Colonic mucosa (tissue), 4 donors: ENCODE measurements around the gene BTG1. TPM values are rescaled to one million over a fixed set of nuclear protein-coding genes. Genes with fewer than 3 reads are reported as not detected.
A peak's percentile ranks its signal among the peaks of the same experiment; 100 is the strongest.
"Not testable (repeated sequence)": the region's sequence is repeated elsewhere in the genome, so short reads cannot be mapped to it uniquely, and the experiment has no call there.

ENCODE experiments used
- DNase-seq: peaks from one replicate; pipeline ENCODE4 v3.0.0-alpha.2; 2020
- H3K27ac ChIP-seq: fragments of 200-600 bp; one replicate; pipeline ENCODE4 v1.8.0; 2021
- H3K27me3 ChIP-seq: fragments of 200-600 bp; one replicate; pipeline ENCODE4 v1.8.0; 2021
- H3K36me3 ChIP-seq: fragments of 200-600 bp; one replicate; pipeline ENCODE4 v1.8.0; 2021
- H3K4me1 ChIP-seq: fragments of 200-600 bp; one replicate; pipeline ENCODE4 v1.8.0; 2021; ENCODE audit warnings: mild to moderate bottlenecking
- H3K4me3 ChIP-seq: fragments of 200-600 bp; one replicate; pipeline ENCODE4 v1.8.0; 2021
- H3K9ac ChIP-seq, 2 donors: one replicate each; pipeline ENCODE4 v1.7.0; 2013; ENCODE audit warnings: control low read depth in 2 of 2, low read depth in 2 of 2, low read length in 2 of 2
- H3K9me3 ChIP-seq: fragments of 200-600 bp; one replicate; pipeline ENCODE4 v1.8.0; 2021
- intact Hi-C: fragments of 100-400 bp; cut with DNase I; formaldehyde crosslinking; loops from one replicate; pipeline ENCODE4 v1.14.1; 2022
- total RNA-seq, 2 donors: library from RNA; stranded (reverse); fragmentation: NEBNext Ultra II Directional in 1 of 2; extraction: Animal tissue kit (Norgen Biotek cat#: 25700) in 1 of 2; gene quantifications; one replicate each; pipeline ENCODE4 v1.2.1, GENCODE V29; 2021
- TF ChIP-seq, protein P1 (sequence below): fragments of 200-600 bp; IDR thresholded peaks from one replicate; pipeline ENCODE4 v1.8.0; 2022; ENCODE audit warnings: antibody characterized with exemption, mild to moderate bottlenecking
- donor health status: healthy.
- donor health status: DM: no; HTN: no; CAD: no.
- donor health status: DM: no; HTN: no; CAD: no.

Gene BTG1
- total RNA-seq, 2 donors from 2014 or later: 87.1 to 152 TPM

DNA sequence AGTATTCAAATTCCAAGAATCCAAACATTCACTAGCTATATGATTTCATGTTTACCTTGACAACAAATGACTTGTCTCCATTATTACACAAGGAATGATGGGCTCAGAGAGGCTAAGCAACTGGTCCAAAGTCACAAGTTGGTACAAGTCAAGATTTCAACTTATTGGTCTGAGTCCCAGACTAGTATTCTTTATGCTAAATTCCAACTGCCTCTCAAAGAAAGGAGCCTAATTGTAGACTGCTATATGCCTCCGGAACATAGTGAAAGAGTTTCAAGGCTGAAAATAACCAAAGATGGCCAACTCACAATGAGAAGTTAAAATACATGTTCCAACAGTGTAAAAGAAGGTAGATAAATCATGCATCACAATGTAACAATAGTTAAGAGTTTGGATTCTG, 7.5 kb downstream of the BTG1 start:
- Histone ChIP-seq H3K9ac (no peak overlapping the region), H3K27me3 (no peaks in the 10 kb centered on the region), H3K9me3 (no peaks in the 10 kb centered on the region), H3K4me3 (no peak overlapping the region), H3K4me1 (peaks cover 25% of the 10 kb centered on the region), H3K27ac (peak overlapping the region; percentile 68), H3K36me3 (no peaks in the 10 kb centered on the region)
- TF ChIP-seq, protein P1, sequence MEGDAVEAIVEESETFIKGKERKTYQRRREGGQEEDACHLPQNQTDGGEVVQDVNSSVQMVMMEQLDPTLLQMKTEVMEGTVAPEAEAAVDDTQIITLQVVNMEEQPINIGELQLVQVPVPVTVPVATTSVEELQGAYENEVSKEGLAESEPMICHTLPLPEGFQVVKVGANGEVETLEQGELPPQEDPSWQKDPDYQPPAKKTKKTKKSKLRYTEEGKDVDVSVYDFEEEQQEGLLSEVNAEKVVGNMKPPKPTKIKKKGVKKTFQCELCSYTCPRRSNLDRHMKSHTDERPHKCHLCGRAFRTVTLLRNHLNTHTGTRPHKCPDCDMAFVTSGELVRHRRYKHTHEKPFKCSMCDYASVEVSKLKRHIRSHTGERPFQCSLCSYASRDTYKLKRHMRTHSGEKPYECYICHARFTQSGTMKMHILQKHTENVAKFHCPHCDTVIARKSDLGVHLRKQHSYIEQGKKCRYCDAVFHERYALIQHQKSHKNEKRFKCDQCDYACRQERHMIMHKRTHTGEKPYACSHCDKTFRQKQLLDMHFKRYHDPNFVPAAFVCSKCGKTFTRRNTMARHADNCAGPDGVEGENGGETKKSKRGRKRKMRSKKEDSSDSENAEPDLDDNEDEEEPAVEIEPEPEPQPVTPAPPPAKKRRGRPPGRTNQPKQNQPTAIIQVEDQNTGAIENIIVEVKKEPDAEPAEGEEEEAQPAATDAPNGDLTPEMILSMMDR: no peak
- DNase-seq: no peak
- intact Hi-C loops: no loop called here

DNA sequence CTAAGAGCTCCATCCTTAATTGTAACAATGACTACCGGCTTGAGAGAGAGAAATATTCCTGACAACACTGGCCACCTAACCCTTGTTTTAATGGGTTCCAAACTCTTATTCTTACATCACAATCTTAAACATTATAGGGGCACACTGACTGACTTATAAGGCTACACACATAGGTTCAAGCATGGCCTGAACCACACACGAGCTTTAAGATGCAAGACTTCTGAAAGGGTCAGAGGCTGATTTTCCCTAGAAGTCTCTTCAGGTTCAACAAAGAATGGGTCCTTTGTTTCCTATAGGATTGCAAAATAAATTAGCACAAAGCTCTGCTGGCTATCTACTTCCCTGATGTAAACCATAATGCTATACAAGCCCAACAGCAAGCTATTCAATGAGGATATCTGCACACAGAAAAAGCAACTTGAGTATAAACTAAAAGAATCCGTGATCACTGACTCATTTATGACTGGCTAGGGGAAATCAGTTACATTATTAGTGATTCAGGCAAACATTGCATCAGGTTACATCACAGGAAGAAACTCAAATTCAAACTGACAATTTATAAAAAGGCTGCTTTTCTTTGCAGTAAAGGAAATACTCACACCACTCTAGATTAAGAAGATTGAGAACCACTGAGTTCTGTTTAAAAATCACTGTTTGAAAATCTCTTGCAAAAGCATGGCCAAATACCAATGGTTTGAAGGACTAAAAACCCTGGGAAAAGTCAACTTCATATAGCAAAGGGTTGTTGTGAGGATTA, 8.5 kb downstream of the BTG1 start:
- Histone ChIP-seq H3K9me3 (no peaks in the 10 kb centered on the region), H3K27me3 (no peaks in the 10 kb centered on the region), H3K27ac (peak overlapping the region; percentile 68), H3K36me3 (no peaks in the 10 kb centered on the region), H3K9ac (peak overlapping the region in 1 of 2 donors; percentile 43), H3K4me1 (peaks cover 26% of the 10 kb centered on the region), H3K4me3 (peak overlapping the region; percentile 5)
- intact Hi-C loops: no loop called here
- no peak for DNase-seq
- TF ChIP-seq, protein P1: no peak

DNA sequence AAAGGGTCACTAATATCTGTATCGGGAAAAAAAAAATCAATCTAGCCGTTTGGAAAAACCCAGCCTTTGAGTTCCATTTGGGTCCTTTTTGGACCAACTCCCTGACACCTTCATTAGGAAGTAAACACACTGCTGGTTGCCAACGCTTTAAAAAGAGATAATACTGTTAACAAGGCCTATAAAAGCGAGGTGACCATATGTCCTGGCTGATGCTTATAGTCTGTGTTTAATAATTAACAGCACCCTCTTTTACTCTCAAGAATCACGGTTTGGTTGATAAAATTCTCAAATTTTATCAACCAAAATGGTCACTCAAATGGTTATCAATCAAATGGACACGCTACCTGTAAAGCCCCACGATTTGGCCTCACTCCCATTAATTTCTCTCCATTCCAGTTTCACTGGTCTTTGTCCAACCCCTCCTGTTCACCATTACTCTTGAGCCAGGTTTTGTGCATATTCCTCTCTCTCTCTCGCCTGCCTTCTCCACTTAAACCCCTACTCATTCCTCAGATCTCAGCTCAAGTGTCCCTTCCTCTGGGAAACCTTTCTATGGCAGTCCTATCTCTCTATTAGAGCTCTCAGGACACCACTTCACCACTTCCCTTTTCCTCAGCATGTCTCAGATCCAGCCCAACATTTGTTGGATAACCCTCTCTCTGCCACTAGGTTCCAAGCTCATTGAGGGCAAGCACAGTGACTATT, 9.5 kb downstream of the BTG1 start:
- peak overlapping the region; percentile 68 for H3K27ac ChIP-seq
- H3K27me3 ChIP-seq: no peaks in the 10 kb centered on the region
- peaks cover 26% of the 10 kb centered on the region for H3K4me1 ChIP-seq
- H3K9ac ChIP-seq: no peak overlapping the region
- no peak overlapping the region for H3K4me3 ChIP-seq
- TF ChIP-seq, protein P1: no peak
- no peaks in the 10 kb centered on the region for H3K36me3 ChIP-seq
- intact Hi-C loops: no loop called here
- no peaks in the 10 kb centered on the region for H3K9me3 ChIP-seq
- no peak for DNase-seq

DNA sequence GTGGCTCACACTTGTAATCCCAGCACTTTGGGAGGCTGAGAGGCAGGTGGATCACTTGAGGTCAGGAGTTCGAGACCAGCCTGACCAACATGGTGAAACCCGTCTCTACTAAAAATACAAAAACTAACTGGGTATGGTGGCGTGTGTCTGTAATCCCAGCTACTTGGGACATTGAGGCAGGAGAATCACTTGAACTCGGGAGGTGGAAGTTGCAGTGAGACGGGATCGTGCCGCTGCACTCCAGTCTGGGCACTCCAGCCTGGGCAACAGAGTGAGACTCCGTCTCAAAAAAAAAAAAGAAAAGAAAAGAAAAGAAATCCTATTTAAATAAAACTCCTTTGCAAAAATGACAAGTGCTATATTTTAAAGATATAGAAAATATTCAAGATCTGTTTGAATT, 10.1 kb downstream of the BTG1 start:
- DNase-seq, H3K4me3 ChIP-seq, H3K9ac ChIP-seq, H3K9me3 ChIP-seq, H3K36me3 ChIP-seq, H3K27me3 ChIP-seq, intact Hi-C loops: not testable (repeated sequence)
- peak overlapping the region; percentile 68 for H3K27ac ChIP-seq
- peaks cover 26% of the 10 kb centered on the region for H3K4me1 ChIP-seq

DNA sequence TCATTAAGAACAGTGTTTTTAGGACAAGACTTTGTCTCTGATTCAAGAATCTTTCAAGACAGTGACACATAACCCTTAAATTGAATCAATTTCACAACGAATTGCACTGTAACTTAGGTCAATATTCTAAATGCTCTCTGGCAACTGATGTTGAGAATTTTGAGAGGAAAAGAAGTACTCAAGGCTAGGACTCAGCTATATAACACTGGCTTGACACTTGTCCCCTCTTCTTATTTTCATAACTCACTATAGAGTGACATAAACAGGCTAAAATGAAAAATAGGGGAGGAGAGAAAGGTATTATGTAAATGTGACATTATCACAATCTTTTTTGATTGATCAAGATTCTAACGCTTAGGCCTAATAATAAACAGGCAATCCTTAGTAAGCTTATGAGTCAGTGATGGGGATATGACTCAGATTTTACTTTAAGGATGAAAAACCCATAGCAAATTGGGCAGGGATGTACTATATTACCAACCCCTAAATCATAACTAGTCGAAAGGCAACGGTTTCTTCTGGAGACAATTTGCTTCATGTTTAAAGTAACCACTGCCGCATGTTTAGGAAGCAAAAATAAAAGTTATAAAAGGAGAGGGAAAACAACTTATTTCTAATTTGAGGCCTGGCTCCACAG, 10.9 kb downstream of the BTG1 start:
- H3K9me3 ChIP-seq: no peaks in the 10 kb centered on the region
- TF ChIP-seq, protein P1: no peak
- H3K4me3 ChIP-seq: no peak overlapping the region
- H3K9ac ChIP-seq: peak overlapping the region in 1 of 2 donors; percentile 44
- H3K27me3 ChIP-seq: no peaks in the 10 kb centered on the region
- intact Hi-C loops: no loop called here
- peaks cover 21% of the 10 kb centered on the region for H3K4me1 ChIP-seq
- peak overlapping the region; percentile 68 for H3K27ac ChIP-seq
- H3K36me3 ChIP-seq: no peaks in the 10 kb centered on the region
- DNase-seq: no peak
